NCI-H748 (cell line): Measurements from ENCODE around the gene BEST4.
"Not testable (repeated sequence)": the region's sequence is repeated elsewhere in the genome, so short reads cannot be mapped to it uniquely, and the experiment has no call there.

Experiments used
- DNase-seq: peaks from one replicate; lab custom pipeline; 2025; ENCODE audit not compliant: unreplicated experiment; lab: John Stamatoyannopoulos, UW

Gene BEST4

GRCh38 chr1:44803062-44803311, 15.0 kb upstream of the BEST4 start:
- no peak for DNase-seq

- no peak for DNase-seq
These were observed 14.5 kb upstream of the BEST4 start for GRCh38 chr1:44802306-44803061.

GRCh38 chr1:44801491-44802305, 13.7 kb upstream of the BEST4 start:
- DNase-seq, result no peak

- DNase-seq, result peak; percentile 97
These were observed 12.0 kb upstream of the BEST4 start, which contains the start of gene PLK3 for GRCh38 chr1:44799770-44800584. Gene PLK3, plus strand, starts transcription at chr1:44800377. Its CDS starts 87 bp downstream, at chr1:44800464.

- DNase-seq, result peak; percentile 85
These were observed 10.8 kb upstream of the BEST4 start for GRCh38 chr1:44798481-44799365.

GRCh38 chr1:44797886-44798285, 9.9 kb upstream of the BEST4 start:
- not testable (repeated sequence) for DNase-seq

- DNase-seq, result no peak
These were observed 4.9 kb upstream of the BEST4 start for GRCh38 chr1:44792736-44793502.

- no peak for DNase-seq
These were observed 3.2 kb upstream of the BEST4 start for GRCh38 chr1:44790968-44791801.

- DNase-seq, result no peak
These were observed 464 bp downstream of the BEST4 start for GRCh38 chr1:44787506-44787905.

- no peak for DNase-seq
These were observed 1.0 kb downstream of the BEST4 start for GRCh38 chr1:44786841-44787426.

GRCh38 chr1:44786138-44786840, 1.7 kb downstream of the BEST4 start:
- DNase-seq, result no peak

GRCh38 chr1:44785501-44786137, 2.4 kb downstream of the BEST4 start:
- DNase-seq, result no peak

- no peak for DNase-seq
These were observed 3.0 kb downstream of the BEST4 start for GRCh38 chr1:44785029-44785380.

GRCh38 chr1:44784094-44785028, 3.6 kb downstream of the BEST4 start:
- DNase-seq, result peak; percentile 64

GRCh38 chr1:44783697-44784093, 4.3 kb downstream of the BEST4 start:
- no peak for DNase-seq

- DNase-seq, result no peak
These were observed 7.3 kb downstream of the BEST4 start for GRCh38 chr1:44780583-44781121.
